GM06990 (cell line): Measurements from ENCODE around the gene FBXL22.
"Not testable (repeated sequence)": the region's sequence is repeated elsewhere in the genome, so short reads cannot be mapped to it uniquely, and the experiment has no call there.

Experiments
- DNase-seq: peaks from one replicate; pipeline ENCODE4 v3.0.0-alpha.2; 2011; ENCODE audit not compliant: insufficient read length; ENCODE audit errors: extremely low read depth
- H3K27me3 ChIP-seq: replicated peaks from 2 replicates; pipeline ENCODE4 v1.6.0; 2011; ENCODE audit warnings: low read length; ENCODE audit not compliant: control insufficient read depth, insufficient read depth
- H3K36me3 ChIP-seq: 2 replicates; pipeline ENCODE4 v1.5.1; 2011; ENCODE audit warnings: low read length; ENCODE audit not compliant: control insufficient read depth, insufficient read depth
- H3K4me3 ChIP-seq: replicated peaks from 2 replicates; pipeline ENCODE4 v1.5.1; 2011; ENCODE audit warnings: low read depth, mild to moderate bottlenecking, control low read depth, low read length
- TF ChIP-seq, protein P1 (sequence below): IDR thresholded peaks from 2 replicates; pipeline ENCODE4 v1.5.1; 2011; ENCODE audit warnings: low read length, control low read depth, mild to moderate bottlenecking, inconsistent platforms; ENCODE audit not compliant: insufficient read depth, poor library complexity, severe bottlenecking

The FBXL22 gene

DNA sequence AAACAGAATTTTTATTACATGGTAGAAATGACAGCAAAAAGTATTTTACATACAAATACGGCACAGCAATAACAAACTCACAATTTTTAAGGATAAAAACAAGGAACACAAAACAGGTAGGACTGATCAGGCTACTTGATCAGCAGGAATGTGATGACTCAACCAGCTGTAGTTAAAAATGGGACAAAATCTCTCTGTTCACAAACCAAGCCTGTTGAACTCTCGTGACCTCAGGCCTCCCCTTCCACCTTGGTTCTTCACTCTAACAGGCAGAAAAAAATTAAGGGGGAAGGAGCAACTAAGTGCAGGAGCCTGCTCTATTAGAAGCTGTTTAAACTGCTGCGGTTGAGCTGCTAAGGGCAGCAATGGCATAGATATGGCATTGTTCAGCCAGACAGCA lies 18.7 kb downstream of the FBXL22 start:
- Histone ChIP-seq H3K27me3 (no peaks in the 10 kb centered on the region), H3K4me3 (no peak overlapping the region), H3K36me3 (peaks cover 20% of the 10 kb centered on the region)
- TF ChIP-seq, protein P1, sequence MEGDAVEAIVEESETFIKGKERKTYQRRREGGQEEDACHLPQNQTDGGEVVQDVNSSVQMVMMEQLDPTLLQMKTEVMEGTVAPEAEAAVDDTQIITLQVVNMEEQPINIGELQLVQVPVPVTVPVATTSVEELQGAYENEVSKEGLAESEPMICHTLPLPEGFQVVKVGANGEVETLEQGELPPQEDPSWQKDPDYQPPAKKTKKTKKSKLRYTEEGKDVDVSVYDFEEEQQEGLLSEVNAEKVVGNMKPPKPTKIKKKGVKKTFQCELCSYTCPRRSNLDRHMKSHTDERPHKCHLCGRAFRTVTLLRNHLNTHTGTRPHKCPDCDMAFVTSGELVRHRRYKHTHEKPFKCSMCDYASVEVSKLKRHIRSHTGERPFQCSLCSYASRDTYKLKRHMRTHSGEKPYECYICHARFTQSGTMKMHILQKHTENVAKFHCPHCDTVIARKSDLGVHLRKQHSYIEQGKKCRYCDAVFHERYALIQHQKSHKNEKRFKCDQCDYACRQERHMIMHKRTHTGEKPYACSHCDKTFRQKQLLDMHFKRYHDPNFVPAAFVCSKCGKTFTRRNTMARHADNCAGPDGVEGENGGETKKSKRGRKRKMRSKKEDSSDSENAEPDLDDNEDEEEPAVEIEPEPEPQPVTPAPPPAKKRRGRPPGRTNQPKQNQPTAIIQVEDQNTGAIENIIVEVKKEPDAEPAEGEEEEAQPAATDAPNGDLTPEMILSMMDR: no peak
- DNase-seq: no peak

DNA sequence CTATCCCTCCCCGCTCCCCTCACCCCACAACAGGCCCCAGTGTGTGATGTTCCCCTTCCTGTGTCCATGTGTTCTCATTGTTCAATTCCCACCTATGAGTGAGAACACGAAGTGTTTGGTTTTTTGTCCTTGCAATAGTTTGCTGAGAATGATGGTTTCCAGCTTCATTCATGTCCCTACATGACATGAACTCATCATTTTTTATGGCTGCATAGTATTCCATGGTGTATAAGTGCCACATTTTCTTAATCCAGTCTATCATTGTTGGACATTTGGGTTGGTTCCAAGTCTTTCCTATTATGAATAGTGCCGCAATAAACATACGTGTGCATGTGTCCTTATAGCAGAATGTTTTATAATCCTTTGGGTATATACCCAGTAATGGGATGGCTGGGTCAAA lies 20.0 kb downstream of the FBXL22 start:
- DNase-seq, H3K27me3 ChIP-seq, H3K4me3 ChIP-seq: not testable (repeated sequence)
- H3K36me3 ChIP-seq: peaks cover 14% of the 10 kb centered on the region

DNA sequence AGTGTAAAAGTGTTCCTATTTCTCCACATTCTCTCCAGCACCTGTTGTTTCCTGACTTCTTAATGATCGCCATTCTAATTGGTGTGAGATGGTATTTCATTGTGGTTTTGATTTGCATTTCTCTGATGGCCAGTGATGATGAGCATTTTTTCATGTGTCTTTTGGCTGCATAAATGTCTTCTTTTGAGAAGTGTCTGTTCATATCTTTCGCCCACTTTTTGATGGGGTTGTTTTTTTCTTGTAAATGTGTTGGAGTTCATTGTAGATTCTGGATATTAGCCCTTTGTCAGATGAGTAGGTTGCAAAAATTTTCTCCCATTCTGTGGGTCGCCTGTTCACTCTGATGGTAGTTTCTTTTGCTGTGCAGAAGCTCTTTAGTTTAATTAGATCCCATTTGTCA lies 20.4 kb downstream of the FBXL22 start:
- H3K27me3 ChIP-seq, DNase-seq, H3K36me3 ChIP-seq, H3K4me3 ChIP-seq: not testable (repeated sequence)

DNA sequence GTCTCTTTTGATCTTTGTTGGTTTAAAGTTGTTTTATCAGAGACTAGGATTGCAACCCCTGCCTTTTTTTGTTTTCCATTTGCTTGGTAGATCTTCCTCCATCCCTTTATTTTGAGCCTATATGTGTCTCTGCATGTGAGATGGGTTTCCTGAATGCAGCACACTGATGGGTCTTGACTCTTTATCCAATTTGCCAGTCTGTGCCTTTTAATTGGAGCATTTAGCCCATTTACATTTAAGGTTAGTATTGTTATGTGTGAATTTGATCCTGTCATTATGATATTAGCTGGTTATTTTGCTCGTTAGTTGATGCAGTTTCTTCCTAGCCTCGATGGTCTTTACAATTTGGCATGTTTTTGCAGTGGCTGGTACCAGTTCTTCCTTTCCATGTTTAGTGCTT lies 23.6 kb downstream of the FBXL22 start:
- not testable (repeated sequence) for DNase-seq, H3K4me3 ChIP-seq, H3K27me3 ChIP-seq
- peaks cover 11% of the 10 kb centered on the region for H3K36me3 ChIP-seq

DNA sequence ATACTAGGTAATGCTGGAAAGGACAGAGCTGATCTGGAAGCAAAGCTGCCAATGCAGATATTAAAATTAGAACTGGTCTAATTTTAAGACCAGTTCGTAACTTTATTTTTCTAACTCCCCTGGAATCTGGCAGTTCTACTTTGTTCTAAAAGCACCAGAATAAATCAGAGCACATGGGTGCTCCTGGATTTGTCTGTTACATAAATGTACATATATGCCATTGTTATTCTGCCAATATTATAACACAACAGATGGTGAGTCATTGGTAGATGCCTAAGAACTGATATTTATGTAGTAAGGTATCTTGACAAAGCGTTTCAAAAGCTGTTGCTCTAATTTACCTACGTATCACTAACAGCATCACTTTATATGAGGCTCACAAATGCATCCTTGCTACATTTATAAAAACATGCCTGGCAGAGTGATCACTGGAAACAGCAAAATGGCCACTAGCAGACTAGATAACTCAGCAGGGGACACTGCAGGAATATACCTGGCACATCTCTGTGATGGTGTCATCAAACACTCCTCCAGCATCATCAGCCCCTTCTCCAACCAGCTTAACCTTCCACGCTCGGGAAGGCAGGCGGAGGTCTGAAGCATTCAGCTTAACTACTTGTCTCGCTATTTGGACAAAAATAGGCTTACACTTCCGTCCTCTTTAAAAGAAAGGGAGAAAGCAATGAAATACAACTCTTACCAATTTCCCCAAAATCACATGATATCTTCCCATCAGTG lies 26.2 kb downstream of the FBXL22 start:
- TF ChIP-seq, protein P1: no peak
- DNase-seq: no peak
- H3K4me3 ChIP-seq: no peak overlapping the region
- no peaks in the 10 kb centered on the region for H3K27me3 ChIP-seq
- peaks cover 13% of the 10 kb centered on the region for H3K36me3 ChIP-seq

DNA sequence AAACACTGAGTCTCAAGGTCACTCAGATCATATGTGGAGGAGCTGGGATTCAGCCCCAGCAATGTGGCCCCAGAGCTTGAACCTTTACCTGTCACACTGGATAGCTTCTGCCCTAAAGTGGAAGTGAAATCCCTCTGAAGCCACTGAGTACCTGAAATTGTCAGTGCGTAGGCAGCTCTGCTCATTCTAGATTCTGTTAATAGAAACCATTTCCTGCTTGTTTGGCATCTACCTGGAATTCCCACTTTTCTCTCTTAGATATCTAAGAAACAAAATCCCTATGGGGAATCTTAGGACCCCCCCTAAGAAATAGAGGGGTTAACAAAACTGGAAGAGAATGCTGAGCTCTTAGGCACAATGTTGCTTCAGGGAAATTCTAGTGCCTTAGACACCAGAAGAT lies 29.8 kb downstream of the FBXL22 start:
- Histone ChIP-seq H3K36me3 (peaks cover 19% of the 10 kb centered on the region), H3K27me3 (no peaks in the 10 kb centered on the region), H3K4me3 (no peak overlapping the region)
- no peak for DNase-seq
- TF ChIP-seq, protein P1: no peak

DNA sequence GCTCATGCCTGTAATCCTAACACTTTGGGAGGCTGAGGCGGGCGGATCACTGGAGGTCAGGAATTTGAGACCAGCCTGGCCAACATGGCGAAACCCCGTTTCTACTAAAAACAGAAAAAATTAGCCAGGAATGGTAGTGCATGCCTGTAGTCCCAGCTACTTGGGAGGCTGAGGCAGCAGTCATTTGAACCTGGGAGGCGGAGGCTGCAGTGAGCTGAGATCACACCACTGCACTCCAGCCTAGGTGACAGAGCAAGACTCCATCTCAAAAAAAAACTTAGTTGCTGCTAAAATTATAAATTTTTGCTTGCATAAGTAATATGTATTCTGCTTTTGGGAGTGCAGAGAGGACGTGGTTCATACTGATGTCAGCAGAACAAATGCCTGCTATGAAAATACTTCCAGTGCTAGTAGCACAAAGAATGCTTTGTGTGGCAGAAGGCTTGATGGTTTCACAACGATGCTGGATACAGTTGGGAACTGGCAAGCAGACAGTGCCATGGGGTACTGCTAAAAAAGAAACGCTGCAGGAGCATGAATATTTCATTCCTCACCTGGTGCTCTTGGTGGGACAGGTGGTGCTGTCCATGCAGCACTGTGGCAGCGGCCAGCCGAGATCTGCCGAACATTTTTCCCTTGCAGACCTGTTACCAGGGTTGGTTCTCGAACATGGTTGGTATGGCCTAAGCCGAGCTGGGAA lies 31.1 kb downstream of the FBXL22 start:
- H3K4me3 ChIP-seq: no peak overlapping the region
- DNase-seq: no peak
- TF ChIP-seq, protein P1: no peak
- no peaks in the 10 kb centered on the region for H3K27me3 ChIP-seq
- H3K36me3 ChIP-seq: peaks cover 19% of the 10 kb centered on the region
